SK-N-DZ (cell line): Measurements from ENCODE around the gene CENPP.
A peak's percentile ranks its signal among the peaks of the same experiment; 100 is the strongest.

Experiments
- DNase-seq: peaks from one replicate; pipeline ENCODE4 v3.0.0-alpha.2; 2015; ENCODE audit warnings: low spot score

Gene CENPP

DNA sequence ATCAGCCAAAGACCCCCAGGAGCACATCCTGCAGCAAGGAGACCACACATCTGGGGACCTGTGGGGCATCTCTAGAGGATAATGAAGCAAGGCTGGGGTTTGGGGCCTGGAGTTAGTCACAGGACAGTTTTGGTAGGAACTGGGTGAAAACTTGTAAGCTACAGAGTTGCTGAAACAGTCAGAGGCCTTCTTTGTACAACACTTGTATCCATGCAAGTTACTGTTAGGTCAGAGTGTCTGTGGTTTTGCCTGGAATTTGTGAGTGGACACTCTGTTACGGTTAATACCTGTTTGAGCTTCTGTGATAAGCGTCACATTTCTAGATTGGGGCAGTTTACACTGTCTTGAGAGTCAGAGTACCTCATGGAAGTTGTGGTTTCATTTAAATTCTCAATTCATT lies 179.1 kb downstream of the CENPP start:
- no peak for DNase-seq

DNA sequence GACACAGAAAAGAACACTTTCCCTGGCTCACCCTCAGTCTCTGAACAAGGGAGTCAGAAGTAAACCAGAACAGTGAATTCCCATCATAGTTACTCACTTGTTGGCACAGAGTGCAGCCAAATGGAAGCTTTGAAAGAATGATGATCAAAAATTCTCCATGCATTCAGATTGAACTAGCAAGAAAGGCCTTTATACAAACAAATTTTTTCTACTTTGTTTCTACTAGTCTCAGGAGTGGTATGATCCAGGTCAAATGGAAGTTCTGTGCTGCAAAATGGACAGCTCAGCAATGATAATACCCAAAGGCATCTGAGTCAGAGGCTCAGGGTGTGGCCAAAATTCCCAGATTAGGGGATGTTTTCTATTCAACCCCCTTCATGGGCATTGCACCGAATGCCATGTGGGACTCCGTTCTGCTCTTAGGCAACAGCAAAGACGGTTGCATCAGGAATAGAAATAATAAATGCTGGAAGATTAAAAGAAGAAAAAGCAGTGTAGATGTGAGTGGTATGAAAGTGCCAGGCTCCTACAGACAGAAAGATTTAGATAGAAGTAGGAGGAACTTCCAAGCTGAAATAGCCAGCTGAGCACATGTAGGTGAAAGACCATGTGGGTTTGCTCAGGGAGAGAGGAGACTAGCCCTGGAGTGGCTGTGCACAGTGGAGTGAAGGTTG lies 180.6 kb downstream of the CENPP start:
- DNase-seq = no peak

DNA sequence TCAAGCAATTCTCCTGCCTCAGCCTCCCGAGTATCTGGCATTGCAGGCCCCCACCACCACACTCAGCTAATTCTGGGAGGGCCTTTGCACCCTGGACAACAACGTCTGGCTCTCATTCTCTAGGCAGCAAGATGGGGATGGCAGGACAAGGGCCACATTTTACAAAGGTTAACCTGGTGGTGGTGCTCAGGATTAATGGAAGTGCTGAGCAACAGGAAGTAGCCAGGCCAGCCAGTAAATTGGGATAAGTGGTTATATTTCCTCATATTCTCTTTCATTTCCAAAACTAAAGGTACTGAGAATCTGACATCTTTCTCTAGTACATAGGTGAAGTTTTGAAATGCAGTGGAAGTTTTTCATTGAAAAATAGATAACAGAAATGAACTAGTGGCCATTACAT lies 181.3 kb downstream of the CENPP start:
- DNase-seq = no peak

DNA sequence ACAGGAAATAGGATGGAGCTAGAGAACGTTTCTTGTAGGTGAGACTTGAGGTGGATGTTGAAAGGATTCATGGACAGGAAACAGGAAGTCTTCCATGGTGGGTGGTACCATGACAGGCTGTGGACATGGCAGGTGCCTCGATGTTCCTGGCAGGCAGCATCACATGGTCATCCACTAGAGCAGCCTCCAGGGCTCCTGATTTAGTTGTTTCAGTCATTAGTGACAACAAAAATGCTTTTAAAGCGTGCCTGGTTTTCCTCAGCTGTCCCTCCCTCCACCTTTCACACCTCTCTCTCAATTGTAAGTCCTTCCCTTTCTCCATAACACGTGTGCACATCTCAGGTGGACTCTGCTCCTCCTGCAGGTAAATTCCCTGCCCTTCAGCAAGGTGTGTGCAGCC lies 181.7 kb downstream of the CENPP start:
- peak; percentile 58 for DNase-seq

DNA sequence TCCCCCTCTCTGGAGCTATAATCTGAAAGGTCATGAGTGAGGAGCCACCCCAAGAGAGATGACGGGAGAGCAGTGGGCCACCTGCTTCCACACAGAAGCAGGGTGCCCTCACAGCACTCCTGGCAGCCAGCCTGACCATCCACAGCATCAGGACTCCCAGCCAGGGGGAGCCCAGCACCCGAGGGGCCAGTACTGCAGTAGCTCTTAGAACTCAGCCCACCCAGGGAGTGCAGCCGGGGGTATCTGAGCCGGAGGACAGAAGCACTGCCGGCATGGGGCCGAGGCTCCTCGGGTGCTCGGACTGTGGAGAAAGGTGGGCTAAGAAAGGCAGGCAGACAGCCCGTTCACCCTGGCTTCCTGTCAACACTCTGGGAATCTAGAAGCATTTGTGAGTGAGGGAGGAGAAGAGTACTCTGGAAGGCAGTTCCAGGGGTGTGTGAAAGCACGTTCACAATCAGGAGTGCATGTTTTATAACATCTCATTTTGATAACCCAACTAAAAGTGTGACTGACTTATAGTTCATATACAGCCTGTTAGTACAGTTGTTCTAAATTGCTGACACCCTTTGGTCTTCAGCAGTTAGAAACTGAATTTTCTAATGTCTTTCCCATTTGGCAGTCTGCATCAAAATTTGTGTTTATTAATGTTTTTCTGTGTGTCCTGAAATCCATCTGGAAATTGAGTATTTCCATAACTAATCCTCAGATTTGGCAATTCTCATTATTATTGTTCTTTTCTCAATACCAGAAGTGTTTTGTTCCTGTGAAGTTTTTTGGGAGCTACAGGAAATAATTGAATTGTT lies 182.5 kb downstream of the CENPP start:
- no peak for DNase-seq

DNA sequence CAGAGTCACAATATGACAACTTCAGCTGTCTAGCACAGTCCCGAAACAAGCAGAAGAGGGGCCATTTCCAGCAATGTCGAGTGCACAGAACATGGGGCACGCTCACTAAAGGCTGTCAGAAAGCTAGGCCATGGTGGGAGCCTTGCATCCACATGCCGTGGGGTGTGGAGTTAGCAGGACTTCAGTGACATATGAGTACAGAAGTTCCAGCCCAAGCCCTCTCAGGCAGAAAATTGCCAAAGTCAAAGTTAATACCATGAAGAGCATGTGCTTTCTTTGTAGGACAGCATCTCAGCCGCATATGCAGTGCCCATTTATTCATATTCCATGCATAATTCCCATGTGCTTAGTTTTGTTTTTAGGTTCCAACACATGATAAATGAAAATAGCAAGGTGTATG lies 183.3 kb downstream of the CENPP start:
- no peak for DNase-seq

DNA sequence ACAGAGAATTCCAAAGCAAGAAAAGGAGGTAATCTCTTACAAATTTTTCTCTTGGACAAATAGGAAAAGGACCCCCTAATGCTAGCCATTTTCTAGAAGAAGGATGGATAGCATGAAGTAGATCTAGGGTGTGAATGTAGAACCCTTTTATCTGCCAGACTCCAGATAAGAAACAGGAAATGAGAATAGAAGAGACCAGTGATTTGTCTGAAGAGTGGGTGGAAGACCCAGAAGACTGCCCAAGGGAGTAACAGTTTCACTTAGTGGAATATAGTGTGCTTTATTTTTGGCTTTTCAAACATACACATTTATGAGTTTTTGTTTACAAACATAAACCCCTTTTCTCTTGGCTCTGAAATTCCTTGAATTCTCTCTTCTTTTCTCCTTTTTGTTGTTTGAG lies 185.0 kb downstream of the CENPP start:
- DNase-seq = no peak

DNA sequence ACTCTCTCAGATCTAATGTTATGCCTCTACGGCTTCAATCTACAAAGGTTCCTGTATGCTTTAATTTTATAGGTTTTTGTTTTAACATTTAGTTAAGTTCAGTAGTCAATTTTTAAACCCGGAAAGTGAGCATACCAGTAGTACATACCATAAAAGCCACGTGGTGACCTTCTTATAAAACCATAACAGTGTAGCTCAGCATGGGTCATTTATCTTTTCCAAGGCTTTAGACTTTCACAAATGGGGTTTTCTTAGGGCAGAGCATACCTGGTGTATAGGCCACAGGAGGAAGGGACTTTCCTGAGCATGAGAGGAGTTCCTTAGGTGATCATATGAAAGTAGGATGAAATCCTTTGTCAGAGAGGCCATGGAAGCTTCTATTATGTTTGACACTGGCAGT lies 186.9 kb downstream of the CENPP start:
- no peak for DNase-seq

DNA sequence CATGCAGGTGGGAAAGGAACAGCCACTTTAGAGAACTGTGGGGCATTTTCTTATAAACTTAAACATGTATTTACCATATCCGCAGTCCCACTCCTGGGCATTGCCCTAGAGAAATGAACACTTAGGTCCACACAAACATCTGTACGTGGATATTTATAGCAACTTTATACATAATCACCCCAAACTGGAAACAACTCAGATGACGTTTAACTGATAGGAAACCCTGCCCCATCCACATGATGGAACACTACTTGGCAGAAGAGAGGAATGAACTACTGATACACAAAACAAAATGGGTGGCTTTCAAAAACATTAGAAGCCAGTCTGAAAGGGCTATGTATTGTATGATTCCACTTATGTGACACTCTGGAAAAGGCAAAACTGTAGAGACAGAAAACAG lies 187.6 kb downstream of the CENPP start:
- DNase-seq = no peak

DNA sequence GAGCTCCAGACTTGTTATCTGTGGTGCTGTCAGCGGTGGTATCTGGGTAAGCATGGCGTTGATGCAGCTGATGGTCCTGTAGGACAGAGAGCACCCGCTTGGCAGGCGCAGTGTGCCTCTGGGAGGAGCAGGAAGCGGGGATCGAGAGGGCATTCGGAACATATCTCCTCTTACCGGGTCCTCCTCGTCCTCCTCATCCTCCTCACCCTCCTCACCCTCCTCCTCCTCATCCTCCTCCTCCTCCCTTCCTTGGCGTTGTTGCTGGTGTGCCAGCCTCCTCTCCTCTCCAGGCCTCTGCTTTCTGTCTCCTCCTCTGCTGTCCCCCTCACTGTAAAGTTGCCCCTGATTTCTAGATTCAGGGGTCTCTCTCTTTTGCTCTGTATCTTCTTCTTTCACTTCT lies 188.9 kb downstream of the CENPP start:
- DNase-seq = no peak

DNA sequence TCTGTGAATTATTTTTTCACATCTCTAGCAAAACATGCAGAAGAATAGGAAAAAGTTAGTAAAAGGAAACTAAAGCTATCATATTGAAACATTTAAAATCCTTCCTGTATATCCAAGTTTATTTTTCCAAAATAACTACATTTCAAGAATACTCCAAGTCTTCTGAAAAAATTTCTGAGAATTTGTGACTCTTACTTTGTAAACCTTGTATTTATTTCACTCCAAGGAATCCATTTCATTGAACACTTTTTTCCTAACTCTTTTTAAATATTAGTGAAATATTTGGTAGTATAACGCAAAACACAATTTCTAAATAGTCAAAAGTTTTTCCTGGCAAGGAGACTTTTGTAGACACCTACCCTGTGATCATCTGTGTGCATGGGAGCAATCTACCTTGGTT lies 190.8 kb downstream of the CENPP start:
- no peak for DNase-seq

DNA sequence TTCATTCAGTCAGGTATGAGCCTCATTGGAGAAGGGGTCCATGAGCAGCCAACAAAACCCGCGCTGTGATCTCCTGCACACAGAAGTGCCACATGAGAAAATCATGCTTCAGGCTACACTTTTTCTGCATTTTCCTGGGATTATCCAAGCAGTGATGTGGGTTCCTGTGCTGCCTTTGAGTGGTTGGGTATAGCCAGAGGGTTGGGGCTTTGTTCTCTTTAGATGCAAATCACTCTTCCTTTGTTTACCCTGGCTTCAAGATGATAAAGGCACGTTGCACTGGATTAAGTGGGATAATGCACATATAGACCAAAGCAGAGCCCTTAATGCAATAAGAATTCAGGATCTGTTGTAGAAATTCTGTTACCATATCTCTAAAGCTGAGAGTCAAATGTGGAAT lies 191.3 kb downstream of the CENPP start:
- no peak for DNase-seq

DNA sequence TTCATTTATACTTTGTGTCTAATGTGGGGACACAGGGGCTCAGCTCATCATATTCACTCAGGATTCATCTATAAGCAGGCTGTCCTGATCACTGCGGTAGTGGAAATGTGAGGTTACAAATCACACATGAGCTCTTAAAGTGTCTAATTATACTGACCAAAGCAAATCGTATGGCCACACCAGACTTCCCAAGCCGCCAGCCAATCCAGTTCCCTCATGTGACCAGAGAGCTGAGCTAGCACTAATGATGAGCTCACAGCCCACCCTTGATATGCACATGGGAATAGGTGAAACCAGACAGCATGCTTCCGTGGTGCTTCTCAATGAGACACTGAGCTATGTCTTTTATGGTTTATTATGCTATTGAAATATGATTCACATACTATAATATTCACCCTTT lies 192.4 kb downstream of the CENPP start:
- DNase-seq = no peak

DNA sequence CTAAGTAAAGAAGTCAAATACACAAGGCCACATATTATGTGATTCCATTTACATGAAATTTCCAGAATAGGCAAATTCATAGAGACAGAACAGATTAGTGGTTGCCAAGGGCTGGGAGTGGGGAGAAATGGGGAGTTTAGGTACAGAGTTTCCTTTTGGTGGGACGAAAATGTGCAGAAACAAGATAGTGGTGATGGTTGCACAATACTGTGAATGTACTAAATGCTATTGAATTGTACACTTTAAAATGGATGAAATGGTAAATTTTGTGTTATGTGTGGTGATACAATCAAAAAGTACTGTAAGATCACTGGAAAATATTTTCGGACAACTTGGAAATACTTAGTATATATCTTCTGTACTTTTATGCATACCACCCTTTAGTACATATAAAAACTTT lies 195.1 kb downstream of the CENPP start:
- DNase-seq = no peak

DNA sequence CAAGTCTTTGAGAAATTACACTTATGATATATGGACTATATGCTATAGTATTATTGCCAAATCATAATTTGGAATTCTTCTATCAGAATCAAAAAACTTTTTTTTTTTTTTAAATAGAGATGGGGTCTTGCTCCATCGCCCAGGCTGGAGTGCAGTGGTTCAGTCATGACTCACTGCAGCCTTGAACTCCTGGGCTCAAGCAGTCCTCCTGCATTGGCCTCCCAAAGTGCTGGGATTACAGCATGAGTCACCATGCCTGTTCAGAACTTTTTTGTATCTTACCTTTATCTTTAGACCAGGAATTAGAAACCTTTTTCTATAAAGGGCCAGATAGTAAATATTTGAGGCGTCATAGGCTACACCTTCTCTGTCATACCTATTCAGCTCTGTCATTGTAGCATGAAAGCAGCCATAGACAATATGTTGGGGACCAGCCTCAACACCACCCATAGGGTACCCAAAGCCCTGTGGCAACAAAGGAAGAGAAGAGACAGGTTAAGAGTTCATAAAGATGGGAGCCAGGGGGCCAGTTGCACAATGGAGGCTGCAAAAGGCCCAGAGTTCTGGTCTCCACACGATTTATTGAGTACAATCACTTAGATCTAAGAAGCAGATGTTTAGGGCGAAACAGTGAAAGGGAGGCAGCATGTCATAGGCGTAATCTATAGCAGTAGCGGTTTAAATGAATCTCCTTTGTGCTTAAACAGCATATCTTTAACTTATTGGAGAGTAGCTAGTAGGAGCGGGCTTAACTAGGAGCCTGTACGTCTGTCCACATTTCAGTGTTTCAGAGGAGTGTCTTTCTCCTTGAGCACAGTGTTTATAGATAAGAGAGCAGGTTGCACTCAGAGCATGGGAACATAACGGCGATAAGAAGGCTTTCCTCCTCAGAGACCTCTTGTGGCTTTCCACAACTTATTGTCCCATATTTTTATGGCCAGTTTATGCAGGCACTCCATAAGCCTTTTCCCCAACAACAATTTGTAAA lies 197.5 kb downstream of the CENPP start:
- no peak for DNase-seq

DNA sequence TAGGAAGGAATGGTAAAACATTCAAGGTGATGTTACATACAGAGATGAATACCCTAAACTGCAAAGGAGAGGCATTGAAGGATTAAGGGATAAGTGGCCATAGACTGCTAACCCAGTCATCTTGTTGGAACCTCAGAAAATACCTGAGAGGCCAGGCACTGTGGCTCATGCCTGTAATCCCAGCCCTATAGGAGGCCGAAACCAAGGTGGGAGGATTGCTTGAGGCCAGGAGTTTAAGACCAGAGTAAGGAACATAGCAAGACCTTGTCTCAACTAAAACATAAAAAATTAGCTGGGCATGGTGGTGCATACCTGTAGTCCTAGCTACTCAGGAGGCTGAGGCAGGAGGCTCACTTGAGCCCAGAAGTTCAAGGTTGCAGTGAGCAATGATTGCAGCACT lies 199.1 kb downstream of the CENPP start:
- no peak for DNase-seq

DNA sequence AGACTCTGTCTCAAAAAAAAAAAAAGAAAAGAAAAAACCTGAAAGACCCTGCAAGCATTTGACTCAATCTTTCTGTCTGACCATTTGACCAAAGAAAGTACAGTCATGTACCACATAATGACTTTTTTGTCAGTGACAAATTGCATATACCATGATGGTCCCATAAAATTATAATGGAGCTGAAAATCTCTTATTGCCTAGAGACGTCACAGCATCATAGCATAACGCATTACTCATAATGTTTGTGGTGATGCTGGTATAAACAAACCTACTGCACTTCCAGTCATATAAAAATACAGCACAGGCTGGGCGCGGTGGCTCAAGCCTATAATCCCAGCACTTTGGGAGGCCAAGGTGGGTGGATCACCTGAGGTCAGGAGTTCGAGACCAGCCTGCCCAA lies 199.6 kb downstream of the CENPP start:
- no peak for DNase-seq

DNA sequence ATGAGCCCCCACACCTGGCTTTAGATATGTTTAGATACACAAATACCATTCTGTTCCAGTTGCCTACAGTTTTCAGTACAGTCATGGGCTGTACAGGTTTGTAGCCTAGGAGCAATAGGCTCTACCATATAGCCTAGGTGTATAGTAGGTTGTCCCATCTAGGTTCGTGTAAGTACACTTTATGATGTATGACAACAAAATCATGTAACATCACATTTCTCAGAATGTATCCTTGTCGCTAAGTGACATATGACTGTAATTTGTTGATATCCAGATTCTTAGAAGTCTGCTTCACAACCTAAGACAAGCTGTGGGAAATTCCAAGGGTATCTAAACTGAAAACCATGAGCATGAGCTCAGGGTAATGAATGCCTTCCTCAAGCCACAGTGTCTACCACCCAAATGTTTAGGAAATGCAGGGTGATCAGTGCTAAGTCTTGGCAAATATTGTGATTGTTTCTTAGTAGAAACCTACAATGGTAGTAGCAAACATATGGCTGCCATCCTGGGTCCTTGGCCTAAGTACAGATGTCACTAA lies 201.6 kb downstream of the CENPP start:
- no peak for DNase-seq

DNA sequence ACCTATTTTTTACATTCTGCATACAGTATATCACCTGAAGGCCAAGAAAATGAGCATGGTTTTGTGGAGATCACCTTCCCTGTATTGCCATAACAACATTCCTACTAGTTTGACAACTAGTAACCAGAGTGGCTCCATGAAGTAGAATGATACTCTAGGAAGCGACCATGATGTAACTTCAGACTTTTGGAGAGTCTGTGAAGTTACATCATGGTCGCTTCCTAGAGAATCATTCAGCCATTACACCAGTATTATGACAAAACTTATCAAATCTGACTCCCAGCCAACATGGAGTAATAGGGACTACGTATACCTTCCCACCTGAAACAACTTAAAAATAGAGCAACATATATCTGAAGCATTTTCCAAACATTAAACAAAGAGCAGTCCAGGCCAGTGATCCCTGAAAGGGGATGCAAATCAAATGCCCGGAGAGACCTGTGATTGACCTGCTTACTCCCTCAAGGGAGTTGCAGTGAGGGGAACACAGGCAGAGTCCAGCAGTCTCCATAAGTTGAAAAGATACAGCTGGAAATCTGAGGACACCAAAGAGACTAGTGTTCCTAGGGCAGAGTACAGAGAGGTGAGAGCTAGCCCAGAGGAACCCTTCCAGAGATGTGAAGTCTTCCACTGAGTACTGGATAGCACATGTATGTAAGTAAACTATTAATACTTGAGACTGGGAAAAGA lies 202.2 kb downstream of the CENPP start:
- no peak for DNase-seq

DNA sequence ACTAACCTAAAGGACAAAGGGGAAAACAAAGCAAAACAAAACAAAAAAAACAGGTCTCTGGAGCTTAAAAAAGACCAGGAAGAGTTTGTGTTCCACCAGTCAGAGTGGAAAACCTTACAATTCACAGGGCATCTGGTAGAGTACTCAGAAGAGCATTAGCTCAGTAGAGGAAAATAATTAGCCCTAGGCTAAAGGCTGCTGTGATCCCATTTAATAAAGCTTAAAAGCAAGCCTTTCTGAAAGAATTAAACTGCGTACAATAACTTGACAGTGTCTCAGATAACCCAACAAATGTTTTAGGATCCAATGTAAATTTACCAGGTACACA lies 202.7 kb downstream of the CENPP start:
- no peak for DNase-seq

DNA sequence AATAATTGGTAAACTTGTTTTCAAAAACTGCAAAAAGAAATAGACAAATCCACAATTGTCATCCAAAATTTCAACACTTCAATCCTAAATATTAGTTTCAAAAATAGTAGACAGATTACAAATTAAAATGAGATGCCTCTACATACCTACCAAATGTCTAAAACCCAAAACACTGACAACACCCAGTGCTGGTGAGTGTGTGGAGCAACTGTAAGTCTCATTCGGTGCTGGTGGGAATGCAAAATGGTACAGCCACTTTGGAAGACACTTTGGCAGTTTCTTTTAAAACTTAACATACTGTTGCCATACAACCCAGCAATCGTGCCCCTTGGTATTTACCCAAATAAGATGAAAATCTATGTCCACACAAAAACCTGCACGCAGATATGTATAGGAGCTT lies 203.4 kb downstream of the CENPP start:
- DNase-seq = no peak

DNA sequence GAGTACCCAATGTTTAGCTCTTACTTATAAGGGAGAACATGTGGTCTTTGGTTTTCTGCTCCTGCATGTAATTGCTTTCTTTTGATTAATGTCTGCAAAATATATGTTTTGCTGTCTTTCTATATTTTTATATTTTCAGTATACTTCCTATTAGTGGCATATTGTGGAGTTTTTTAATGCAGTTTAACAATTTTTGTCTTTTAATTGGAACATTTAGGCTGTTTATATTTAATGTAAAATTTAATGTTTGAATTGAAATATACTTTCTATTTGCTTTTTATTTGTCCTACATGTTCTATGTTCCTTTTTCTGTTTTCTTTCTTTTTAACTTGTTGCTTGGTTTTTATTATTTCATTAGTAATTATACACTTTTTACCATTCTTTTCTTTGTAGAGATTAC lies 205.1 kb downstream of the CENPP start:
- no peak for DNase-seq
